HG02610 (cell line): ENCODE measurements around the gene FRMD4A.
A peak's percentile ranks its signal among the peaks of the same experiment; 100 is the strongest.

Experiments
- ATAC-seq: cut with Tn5 transposase; IDR thresholded peaks from one replicate; pipeline ENCODE4 v1.9.1; 2021; ENCODE audit warnings: mild to moderate bottlenecking, moderate library complexity; ENCODE audit not compliant: unreplicated experiment

FRMD4A gene

DNA sequence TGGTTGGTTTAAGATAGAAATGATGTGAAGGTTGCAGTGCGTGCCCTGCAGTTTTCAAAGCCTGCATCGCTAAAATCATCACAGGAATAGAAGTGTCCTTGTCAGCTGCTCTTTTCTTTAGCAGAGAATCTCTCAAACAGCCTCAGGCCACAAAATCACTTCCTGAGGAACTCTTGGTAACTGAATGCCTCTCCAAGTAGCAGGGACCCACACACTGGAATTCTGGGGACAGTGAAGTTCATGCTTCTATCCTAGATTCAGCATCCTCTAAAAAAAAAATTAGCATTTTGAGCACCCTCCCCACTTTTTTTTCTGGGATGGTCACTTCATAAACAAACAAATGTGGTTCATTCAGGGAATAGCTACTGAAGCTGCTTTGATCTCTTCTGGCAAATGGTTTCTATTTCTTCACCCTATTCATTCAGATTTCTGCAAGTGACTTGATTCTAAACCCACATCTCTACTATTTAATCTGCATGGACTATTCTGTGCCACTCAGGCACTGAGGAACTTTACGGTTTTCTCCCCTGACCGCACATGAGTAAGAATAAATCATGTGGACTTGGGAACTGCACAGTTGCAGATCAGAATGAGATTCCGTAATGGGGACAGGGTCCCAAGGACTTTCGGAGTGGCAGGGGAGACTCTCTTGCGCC lies 306.9 kb downstream of the FRMD4A start:
- peak; percentile 55 for ATAC-seq

DNA sequence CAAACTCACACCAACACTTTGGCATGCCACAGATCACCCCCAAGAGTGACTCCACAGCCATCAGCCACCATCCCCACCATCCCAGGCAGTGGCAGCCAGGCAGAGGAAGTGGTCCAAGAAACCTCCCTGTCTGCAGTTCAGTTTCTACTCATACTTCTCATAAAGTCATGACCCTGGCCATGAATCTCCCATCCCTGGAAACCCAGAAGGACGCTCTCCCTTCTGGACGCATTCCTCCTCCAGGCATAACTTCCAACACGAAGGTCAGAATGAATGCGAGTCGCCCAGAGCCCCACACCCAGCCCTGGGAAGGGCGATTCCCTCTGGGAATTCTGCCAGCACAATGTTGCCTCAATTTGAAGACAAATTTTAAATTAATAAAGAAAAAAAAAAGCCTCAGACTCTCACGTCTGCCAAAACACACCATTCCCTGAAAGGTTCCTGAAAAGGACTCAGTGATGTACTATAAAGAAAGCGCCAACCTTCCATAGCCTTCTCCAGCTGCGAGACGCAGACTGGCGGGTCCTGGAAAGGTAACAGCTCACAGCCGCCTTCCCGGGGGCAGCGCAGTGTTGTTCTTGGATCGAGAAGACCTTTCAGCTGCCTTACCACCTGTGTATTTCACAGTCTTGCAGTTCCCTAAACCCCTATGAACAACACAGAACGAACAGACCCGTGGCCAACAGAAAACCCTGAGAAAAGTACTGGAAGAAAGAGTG lies 307.6 kb downstream of the FRMD4A start:
- no peak for ATAC-seq

DNA sequence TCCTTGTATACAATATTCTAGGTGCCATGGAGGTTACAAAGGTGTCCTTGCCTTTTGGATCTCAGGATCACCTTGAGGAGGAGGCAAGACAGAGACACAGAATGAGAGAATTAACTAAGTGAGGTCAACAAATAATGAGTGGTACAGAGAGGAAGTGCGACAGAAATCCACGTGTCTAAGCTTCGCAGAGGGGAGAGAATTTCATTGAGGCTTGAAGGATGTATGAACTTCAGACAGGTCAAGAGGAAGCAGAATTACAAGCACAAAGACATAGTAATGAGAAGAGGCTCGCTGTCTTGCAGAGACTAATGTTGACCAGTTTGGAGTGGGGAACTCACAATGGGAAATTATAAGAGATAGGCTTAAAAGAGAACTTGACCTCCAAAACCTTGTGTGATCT lies 308.7 kb downstream of the FRMD4A start:
- no peak for ATAC-seq

DNA sequence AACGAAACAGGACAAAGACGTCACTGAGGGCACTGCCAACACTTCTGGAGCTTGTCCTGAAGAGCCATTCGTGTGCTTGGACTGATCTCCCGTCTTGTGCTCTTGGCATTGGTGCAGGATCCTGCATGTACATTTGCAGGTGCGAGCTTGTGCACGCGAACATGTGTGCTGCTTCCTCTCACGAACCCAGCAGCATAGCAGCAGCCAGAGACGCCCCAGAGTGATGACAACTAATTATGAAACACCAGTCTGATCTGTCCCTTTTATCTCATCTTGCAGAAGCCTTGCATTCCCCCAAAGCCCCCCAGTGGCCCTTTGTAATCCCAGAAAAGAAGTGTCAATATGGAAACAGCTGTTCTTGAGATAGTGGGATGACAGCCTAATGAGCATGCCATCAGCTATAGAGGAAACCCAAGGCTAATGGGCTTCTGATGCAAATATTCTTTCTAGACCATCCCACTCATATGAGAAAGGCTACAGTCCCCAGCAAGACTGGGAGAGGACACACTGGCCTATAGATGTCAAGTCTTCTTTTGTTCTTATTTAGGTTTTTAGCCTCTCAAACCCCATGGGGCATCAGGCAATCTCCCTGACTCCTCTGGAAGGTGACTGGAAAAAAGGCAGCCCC lies 310.6 kb downstream of the FRMD4A start:
- no peak for ATAC-seq

DNA sequence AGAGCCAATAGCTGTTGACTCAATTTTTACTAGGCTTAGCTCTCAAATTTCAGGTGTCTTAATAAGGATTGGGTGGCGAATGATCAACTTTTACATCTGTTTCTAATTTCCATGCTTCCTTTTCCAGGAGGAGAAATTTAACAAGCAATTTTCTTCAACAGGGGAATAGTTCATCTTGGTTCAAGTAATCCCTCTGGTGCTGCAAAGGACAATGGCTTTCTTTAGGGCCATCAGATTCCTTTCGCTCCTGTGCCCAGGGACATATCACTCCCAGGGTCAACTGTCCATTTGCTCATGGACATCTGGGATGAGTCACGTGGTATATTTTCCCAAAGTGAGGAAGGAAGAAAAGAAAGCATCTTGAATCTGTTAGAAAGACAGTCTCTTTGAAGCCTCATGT lies 313.3 kb downstream of the FRMD4A start:
- ATAC-seq, result no peak

DNA sequence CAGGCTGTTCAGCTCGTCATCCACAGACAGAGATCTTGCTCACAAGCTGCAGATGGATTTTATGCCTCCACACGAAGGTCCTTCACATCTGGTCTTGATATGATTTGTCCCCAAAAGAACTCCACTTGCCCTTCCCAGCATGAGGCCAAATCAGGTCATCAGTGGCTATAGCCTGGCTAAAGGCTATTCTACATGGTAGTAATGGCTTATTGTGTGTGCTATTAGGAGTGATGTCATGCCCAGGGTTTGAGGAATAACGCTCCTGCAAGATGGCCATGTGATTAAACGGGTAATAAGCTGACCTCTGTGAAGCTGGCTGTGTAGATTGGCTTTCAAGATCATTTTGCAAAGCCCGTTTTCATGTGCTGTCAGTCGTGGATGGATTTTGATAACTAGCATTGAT lies 313.8 kb downstream of the FRMD4A start:
- no peak for ATAC-seq

DNA sequence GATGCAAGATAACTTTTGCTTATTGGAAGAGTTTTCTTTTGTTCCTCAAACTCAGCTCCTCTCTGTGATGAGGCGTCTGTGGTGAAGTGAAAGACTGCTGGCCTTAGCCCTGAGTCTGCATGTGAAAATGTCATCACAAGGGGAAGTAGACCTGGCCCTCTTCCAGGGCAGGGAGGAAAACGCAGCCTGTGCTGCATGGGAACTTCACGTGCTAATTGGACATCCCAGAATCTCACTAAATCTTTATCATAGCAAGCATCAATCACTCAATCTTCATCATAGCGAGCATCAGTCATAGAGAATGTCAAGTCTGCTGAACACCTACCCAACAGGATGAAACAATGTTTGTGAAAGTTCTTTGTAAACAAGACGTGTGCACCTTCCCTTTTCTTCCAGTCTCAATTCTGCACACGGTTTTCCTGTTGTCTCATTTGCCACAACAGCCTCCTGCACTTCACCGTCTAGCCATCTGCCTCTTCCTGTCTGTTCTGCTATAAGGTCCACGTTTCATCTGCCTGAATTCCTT lies 314.6 kb downstream of the FRMD4A start:
- peak; percentile 72 for ATAC-seq

DNA sequence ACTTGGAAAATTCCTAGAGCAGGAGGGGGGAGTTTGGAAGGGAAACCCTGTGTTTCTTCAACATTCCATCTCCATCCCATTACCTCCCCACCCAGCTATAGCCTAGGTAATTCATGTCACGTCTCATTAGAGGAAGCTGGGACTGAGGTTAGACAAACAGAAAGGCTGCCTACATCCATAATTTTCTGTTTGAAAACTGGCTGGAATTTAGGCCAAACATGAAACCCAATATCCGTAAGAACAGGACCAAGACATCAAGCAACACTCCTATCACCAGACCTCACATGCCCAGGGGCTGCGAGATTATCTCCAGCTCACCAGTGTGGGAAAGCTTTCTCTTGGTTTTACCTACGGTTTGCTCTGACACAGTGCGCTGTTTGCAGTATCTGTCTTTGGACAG lies 316.3 kb downstream of the FRMD4A start:
- ATAC-seq, result no peak

DNA sequence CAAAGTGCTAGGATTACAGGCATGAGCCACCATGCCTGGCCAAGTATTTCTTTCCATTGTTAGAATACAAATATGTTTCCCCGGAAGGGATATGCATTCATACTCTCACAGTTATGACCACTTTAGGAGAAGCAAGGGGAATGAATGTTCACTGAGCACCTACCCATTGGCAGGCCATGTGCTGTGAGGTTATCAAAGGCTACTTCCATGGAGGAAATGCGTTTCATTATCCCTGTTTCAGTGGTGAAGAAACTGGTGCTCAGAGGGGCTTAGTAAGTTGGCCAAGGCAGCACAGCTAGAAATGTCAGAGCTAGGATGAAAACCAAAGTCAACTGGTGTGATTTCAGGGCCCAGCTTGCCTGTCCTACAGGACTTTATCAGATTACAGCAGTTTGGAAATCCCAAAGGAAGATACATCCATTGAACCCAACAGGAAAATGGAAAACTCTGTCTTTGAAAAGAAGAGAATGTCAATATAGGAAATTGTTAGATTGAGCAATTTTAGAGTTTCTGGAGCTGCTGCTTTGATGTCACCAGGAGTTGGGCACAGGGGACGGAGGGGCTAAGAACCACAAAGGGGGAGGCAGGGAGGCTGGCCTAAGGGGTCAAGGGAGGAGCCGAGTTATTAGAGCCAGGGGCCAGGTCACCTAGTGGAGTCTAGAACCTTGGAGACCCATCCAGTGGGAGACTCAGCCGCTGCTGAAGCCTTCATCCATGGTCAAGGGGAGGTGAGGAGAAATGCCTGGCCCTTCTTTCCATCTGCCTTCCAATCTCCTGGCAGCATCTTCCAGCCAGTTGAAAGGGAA lies 319.8 kb downstream of the FRMD4A start:
- no peak for ATAC-seq

DNA sequence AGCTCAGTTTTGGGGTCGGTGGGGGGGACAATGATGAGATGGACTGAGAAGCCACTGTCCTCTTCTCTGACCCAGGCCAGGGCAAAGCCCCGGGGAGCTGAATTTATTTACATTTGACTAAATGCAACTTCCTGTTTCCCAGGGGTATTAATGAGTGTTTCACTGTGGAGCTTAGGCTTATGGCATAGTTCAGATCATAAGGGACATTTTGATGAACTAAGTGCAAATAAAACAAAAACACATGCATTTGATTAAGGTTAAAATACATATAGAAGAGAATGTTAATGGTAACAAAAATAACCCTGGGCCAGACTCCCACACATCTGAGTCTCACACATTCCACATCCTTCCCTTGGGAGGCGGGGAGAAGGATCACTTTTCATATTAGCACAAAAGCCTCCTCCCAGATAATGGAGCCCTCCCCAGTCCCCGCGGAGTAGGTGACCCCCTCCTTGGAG lies 320.6 kb downstream of the FRMD4A start:
- ATAC-seq, result peak; percentile 20

DNA sequence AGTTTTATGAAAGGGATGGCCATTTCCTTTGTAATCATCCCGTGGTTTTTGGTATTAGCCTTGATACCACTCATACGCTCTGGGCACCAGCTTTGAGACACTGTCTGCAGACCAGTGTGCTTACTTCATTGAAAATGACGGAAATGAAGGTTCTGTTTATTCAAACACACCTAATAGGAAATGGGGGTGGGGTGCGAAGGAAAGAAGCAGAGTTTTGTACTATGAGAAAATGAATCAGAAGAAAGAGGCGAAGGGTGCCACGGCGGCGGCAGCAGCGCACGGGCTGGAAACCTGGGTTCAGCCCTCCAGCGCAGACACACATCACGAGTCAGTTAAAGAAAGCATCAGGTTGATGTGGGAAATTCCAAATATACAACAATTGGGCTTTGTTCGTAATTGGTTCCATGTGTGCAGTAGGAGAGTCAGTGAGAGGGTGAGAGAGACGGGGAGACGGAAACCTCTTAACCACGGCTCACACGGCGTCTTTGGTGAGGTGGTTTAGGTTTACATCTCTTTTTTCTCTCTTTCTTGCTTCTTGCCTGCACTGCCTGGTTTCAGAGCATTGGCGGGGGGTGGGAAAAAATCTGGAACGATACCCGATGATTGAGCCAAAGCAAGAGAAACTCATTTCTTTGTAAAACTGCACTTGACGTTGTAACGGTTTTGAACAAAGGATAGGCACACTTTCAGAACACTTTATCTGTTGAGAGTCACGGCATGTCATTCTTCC lies 321.2 kb downstream of the FRMD4A start:
- ATAC-seq, result peak; percentile 74

DNA sequence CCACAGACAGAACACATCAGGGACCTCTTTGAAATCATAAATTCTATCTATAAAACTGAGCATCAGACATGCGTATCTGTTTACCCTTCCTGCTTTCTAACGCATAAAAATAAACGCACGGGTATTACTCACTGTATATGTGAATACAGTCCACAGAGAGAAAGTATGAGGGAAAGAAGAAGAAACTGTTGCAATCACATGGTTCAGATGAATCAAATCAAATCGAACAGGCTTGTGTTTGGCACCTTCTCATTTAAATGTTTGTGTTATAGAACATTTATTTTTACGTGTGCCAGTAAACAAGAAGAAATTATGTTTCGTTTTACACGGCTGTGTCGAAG lies 322.0 kb downstream of the FRMD4A start:
- ATAC-seq, result no peak

DNA sequence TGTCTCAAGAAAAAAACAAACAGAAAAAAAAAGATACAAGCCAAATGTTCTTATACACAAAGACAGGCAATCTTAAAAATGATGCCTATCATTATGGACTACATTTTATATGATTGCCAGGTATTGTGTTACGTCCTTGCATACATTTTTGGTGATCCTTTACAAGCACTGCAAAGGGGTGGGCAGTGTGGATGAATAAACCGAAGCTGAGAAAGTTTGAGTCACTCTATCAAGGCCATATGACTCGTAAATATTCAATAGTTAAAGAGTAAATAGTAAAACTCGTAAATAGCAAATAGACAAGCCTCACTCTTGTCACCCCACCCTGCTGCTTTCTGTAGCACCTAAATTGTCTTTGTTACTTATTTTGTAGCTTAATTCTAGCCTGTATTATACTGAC lies 326.2 kb downstream of the FRMD4A start:
- no peak for ATAC-seq

DNA sequence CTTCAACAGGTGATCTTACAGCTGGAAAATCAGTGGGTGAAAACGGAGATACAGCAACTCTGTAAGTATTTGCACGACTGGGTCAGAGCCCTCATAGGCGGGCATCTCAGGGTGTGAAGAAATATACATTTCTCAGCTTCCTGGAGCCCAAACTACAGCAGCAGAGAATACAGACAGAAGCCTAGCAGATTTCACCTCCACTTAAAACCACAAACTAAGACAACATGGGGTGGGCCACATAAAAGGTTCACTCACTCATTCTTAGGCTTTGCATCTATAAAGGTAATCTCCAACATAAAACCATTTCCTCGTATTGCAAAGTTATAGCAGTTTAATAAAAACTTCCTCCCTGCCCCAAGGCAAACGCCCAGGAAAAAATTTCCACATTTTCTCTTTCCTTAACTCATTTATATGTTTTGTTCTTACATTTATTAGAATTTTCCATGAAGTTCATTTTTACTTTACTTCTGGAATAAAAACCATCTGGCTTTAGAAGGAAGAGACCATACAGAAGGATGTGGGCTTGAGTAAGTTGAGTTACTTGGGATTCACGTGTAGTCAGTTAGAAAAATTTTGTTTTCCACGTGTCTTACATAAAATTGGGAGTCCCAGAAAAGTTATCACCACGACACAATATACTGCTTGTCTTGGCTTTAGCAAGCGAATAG lies 327.1 kb downstream of the FRMD4A start:
- ATAC-seq, result no peak

DNA sequence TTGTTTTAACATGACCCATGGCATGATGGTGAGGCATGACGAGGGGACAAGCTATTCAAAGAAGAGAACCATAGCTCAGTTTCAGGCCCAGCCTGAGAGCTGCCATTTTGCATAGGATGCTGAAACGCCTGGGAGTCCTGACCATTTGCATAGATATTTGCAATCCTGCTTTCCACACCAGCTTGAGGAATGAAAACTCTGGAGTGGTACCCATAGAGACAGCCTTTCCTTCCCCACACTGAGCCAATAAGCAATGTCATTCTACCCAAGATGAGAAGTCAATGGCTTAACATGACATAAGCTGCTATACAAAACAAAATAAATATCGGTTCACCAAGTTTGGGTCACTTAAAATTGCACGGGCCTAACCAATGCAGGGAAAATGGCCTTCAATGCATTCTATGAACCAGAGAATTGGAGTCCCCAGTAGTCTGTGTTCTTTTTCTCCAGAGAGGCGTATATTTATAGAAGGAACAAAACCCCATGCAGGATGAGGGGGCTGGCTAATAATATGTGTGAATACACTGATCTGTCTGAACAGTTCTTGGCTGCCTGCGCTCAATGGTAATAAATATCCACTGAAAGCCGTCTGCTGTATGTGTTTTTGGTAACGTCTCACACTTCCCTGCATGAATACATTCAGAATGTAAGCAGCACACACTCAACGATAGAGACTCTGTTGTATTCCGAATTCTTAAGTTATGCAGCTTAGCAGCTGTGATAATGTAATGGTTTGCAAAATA lies 329.3 kb downstream of the FRMD4A start:
- no peak for ATAC-seq

DNA sequence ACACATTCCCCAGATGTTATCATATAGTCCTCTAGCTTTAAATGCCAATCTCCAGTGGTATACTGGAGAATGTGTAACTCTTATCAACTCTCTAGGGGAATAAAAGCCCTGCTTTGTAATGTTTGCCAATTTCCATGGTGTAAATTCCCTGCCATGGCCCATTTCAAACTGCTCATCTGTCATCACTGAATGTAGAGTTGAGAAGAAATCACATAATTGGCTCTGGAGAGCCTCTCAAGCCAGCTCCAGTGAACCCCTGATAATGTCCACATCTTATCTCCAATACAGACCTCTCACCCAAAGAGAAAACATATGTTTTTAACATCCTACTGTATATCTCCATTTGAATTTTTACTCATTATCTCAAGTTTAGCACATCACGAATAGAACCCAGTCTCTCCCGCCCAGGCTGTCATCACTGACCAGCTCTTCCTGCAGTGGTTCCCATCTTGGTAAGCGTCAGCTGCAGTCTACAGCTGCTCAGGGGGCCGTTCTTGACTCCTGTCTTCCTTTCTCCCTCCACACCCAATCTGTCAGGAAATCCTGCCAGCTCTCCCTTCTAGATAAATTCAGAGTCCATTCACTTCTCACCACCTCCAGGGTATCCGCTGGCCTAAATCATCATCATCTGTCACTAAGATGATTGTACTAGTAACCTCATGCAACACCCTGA lies 332.4 kb downstream of the FRMD4A start:
- no peak for ATAC-seq

DNA sequence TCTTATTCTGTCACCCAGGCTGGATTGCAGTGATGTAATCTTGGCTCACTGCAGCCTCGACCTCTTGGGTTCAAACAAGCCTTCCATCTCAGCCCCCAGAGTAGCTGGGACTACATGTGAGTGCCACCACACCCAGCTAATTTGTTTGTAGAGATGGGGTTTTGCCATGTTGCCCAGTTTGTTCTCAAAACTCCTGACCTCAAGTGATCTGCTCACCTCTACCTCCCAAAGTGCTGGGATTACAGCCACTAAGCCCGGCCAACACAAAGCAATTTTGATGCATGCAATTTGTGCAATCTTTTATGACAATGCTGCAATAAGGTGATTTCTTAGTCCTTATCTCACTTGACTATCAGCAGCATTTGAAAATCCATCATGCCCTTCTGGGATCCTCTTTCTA lies 333.1 kb downstream of the FRMD4A start:
- ATAC-seq, result no peak

DNA sequence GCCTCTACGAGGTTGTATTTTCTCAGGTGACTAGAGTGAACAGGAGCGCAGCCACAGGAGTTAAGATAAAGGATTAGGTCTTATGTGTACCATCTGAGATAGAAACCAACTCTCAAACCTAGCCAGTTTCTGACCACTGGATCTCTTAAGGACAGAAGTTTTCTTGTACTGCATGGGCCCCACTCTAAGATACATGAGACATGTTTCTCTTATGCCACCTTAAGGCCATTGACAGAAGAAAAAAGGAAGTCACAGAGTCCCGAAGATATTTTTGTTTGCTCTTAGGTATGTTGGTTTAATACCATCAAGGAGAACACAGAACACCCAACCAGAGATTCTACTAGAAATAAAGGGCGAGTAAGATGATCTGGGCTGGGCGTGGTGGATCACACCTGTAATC lies 335.8 kb downstream of the FRMD4A start:
- no peak for ATAC-seq

DNA sequence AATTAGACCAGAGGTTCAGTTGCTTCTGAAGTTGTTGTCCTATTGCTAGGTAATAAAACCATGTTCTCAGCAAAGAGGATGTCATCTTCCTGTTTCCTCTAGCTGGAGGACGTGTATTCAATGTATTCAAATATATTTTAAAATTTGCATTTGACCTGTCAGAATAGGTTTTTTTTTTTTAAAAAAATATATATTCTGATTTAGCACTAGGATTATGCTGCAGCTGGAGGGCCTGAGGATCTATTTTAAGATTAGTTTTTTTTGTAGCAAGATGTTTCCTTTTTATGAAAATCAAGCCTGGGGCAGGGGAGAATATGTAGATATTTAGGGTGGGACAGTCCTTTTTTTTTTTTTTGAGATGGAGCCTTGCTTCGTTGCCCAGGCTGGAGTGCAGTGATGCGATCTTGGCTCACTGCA lies 337.0 kb downstream of the FRMD4A start:
- ATAC-seq, result peak; percentile 42
